CD8-positive, alpha-beta memory T cell (primary cell): ENCODE results near the gene MIB2. TPM values are rescaled to one million over a fixed set of nuclear protein-coding genes. Genes with fewer than 3 reads are reported as not detected.
A peak's percentile ranks its signal among the peaks of the same experiment; 100 is the strongest.

ENCODE experiments used
- CTCF ChIA-PET: fragments of 350-600 bp; sonication (Branson Sonifier 250); formaldehyde crosslinking; loops from one replicate; lab custom pipeline; 2021; ENCODE audit warnings: antibody characterized with exemption; lab: Charles Lee
- POLR2A ChIA-PET: fragments of 350-600 bp; sonication (Branson Sonifier 250); formaldehyde crosslinking; loops from one replicate; lab custom pipeline; 2021; ENCODE audit warnings: antibody characterized with exemption; lab: Charles Lee
- DNase-seq, 5 donors: peaks; one replicate each; pipeline versions ENCODE4 v3.0.0 to v3.0.0-alpha.2; 2020 to 2022; ENCODE audit warnings: mixed read lengths in 1 of 5
- H3K27ac ChIP-seq: one replicate; pipeline ENCODE4 v1.7.0; 2013; ENCODE audit warnings: low read depth, mild to moderate bottlenecking, low read length, moderate library complexity
- H3K27me3 ChIP-seq: 2 replicates; pipeline ENCODE4 v1.7.0; 2013; ENCODE audit warnings: low read length, mild to moderate bottlenecking; ENCODE audit not compliant: insufficient read depth, poor library complexity, severe bottlenecking
- H3K36me3 ChIP-seq: 2 replicates; pipeline ENCODE4 v1.7.0; 2013; ENCODE audit warnings: mild to moderate bottlenecking, low read length, moderate library complexity; ENCODE audit not compliant: insufficient read depth
- H3K4me1 ChIP-seq: 2 replicates; pipeline ENCODE4 v1.7.0; 2013; ENCODE audit warnings: mild to moderate bottlenecking, low read length, moderate library complexity; ENCODE audit not compliant: insufficient read depth
- H3K4me3 ChIP-seq: 2 replicates; pipeline ENCODE4 v1.7.0; 2013; ENCODE audit warnings: mild to moderate bottlenecking, low read length
- H3K9me3 ChIP-seq: 2 replicates; pipeline ENCODE4 v1.7.0; 2013; ENCODE audit warnings: mild to moderate bottlenecking, low read length
- H3K27ac Mint-ChIP-seq, 8 donors: one replicate each; pipeline ENCODE4 v1.8.0; 2020 to 2021; ENCODE audit warnings: mixed read lengths in 8 of 8, mild to moderate bottlenecking in 6 of 8, inconsistent platforms in 3 of 8, moderate library complexity in 3 of 8
- H3K27me3 Mint-ChIP-seq, 2 donors: one replicate each; pipeline ENCODE4 v1.8.0; 2020 to 2021; ENCODE audit warnings: mixed read lengths in 2 of 2, mild to moderate bottlenecking in 1 of 2, moderate library complexity in 1 of 2
- H3K36me3 Mint-ChIP-seq, 3 donors: one replicate each; pipeline ENCODE4 v1.8.0; 2020 to 2021; ENCODE audit warnings: mixed read lengths in 3 of 3, inconsistent platforms in 1 of 3, mild to moderate bottlenecking in 1 of 3
- H3K4me1 Mint-ChIP-seq, 3 donors: one replicate each; pipeline ENCODE4 v1.8.0; 2020 to 2021; ENCODE audit warnings: mixed read lengths in 3 of 3, inconsistent platforms in 1 of 3, mild to moderate bottlenecking in 1 of 3
- H3K4me3 Mint-ChIP-seq, 7 donors: one replicate each; pipeline ENCODE4 v1.8.0; 2020 to 2021; ENCODE audit warnings: mixed read lengths in 7 of 7, mild to moderate bottlenecking in 6 of 7, moderate library complexity in 4 of 7, inconsistent platforms in 2 of 7
- H3K9me3 Mint-ChIP-seq, 5 donors: one replicate each; pipeline ENCODE4 v1.8.0; 2020 to 2022; ENCODE audit warnings: mixed read lengths in 5 of 5, mild to moderate bottlenecking in 3 of 5, moderate library complexity in 2 of 5, inconsistent platforms in 1 of 5
- polyA plus RNA-seq: library from polyadenylated mRNA; unstranded; fragments of 300-500 nt; fragmentation: Illumina TruSeq; gene quantifications from one replicate; pipeline ENCODE4 v1.2.3, GENCODE V29; 2021
- total RNA-seq, 2 experiments: library from RNA; stranded (reverse); gene quantifications; one replicate each; pipeline ENCODE4 v1.2.3, GENCODE V29; 2021

The MIB2 gene
- total and polyA plus RNA-seq, 3 experiments from 2014 or later, result 40.4 to 46.6 (median 45.7) TPM

- CTCF ChIA-PET, result no interaction called here
- Mint-ChIP-seq H3K4me1 (peaks cover 0 to 6% (median 0%) of the 10 kb centered on the region in 3 donors), H3K36me3 (no peaks in the 10 kb centered on the region), H3K4me3 (peak overlapping the region in 6 of 7 donors; percentile 19 to 70 (median 51)), H3K9me3 (no peaks in the 10 kb centered on the region), H3K27ac (no peak overlapping the region), H3K27me3 (peaks cover 0 to 9% of the 10 kb centered on the region in 2 donors)
- DNase-seq, result no peak
- POLR2A ChIA-PET, result no interaction called here
- H3K4me3 ChIP-seq, result no peak overlapping the region
- no peaks in the 10 kb centered on the region for H3K27me3 ChIP-seq
- H3K4me1 ChIP-seq, result peaks cover 6% of the 10 kb centered on the region
- H3K36me3 ChIP-seq, result no peaks in the 10 kb centered on the region
- H3K9me3 ChIP-seq, result no peaks in the 10 kb centered on the region
- no peak overlapping the region for H3K27ac ChIP-seq
Observed at GRCh38 chr1:1600861-1601563, 14.3 kb upstream of the MIB2 start.

GRCh38 chr1:1601564-1602303 is 13.6 kb upstream of the MIB2 start:
- H3K27ac Mint-ChIP-seq, result no peak overlapping the region
- Histone ChIP-seq H3K27ac (no peak overlapping the region), H3K9me3 (no peaks in the 10 kb centered on the region), H3K4me1 (peaks cover 9% of the 10 kb centered on the region), H3K27me3 (no peaks in the 10 kb centered on the region), H3K4me3 (no peak overlapping the region), H3K36me3 (no peaks in the 10 kb centered on the region)
- H3K4me3 Mint-ChIP-seq, result peak overlapping the region in 2 of 7 donors; percentile 28 to 46
- CTCF ChIA-PET, result no interaction called here
- peaks cover 0 to 9% of the 10 kb centered on the region in 2 donors for H3K27me3 Mint-ChIP-seq
- POLR2A ChIA-PET, result interaction anchor here (1.3 kb wide), 1 partner anchor 13 kb away, joined by 5 read pairs; no protein-coding TSS in a partner anchor
- peaks cover 0 to 8% (median 2%) of the 10 kb centered on the region in 3 donors for H3K4me1 Mint-ChIP-seq
- H3K9me3 Mint-ChIP-seq, result no peaks in the 10 kb centered on the region
- DNase-seq, result no peak
- no peaks in the 10 kb centered on the region for H3K36me3 Mint-ChIP-seq

DNA sequence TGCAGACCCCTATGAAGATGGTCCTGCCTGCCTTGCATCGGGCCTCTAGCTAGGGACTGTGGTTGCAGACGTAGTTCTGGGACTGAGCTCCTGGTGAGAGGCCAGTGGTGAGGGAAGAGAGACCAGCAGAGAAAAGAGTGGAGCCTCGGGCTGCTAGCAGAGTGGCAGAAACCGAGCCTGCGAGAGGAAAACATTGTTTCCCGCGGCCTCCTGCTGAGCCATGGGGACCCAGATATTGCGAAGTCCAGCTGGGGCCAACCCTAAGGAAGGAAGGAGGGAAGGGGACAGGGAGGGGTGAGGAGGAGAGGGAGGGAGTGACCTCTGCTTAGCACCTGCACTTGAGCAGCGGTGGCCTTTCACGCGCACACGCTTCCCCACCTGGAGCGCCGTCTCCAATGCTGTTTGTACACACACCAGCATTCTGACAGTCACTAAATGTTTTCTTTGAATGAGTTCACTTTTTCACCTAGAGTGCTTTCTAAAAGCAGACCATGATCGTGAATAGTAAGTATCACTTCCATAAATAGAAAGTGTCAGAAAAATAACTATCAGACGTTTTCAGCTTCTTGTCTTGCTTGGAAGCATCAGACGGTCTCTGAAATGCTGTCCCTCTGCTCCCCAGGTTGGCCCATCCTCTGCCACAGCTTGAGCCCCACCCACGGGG is 12.9 kb upstream of the MIB2 start:
- Histone ChIP-seq H3K4me3 (no peak overlapping the region), H3K27ac (no peak overlapping the region), H3K27me3 (no peaks in the 10 kb centered on the region), H3K36me3 (no peaks in the 10 kb centered on the region), H3K4me1 (peaks cover 14% of the 10 kb centered on the region), H3K9me3 (no peaks in the 10 kb centered on the region)
- H3K4me3 Mint-ChIP-seq, result peak overlapping the region in 3 of 7 donors; percentile 32 to 57 (median 33)
- H3K27ac Mint-ChIP-seq, result peak overlapping the region in 2 of 8 donors; percentile 31 to 54
- no peaks in the 10 kb centered on the region for H3K9me3 Mint-ChIP-seq
- ChIA-PET POLR2A (interaction anchor here (1.3 kb wide), 1 partner anchor 12 kb away, joined by 5 read pairs; no protein-coding TSS in a partner anchor), CTCF (no interaction called here)
- H3K4me1 Mint-ChIP-seq, result peaks cover 3 to 14% (median 8%) of the 10 kb centered on the region in 3 donors
- no peak for DNase-seq
- no peaks in the 10 kb centered on the region for H3K36me3 Mint-ChIP-seq
- peaks cover 0 to 9% of the 10 kb centered on the region in 2 donors for H3K27me3 Mint-ChIP-seq

DNA sequence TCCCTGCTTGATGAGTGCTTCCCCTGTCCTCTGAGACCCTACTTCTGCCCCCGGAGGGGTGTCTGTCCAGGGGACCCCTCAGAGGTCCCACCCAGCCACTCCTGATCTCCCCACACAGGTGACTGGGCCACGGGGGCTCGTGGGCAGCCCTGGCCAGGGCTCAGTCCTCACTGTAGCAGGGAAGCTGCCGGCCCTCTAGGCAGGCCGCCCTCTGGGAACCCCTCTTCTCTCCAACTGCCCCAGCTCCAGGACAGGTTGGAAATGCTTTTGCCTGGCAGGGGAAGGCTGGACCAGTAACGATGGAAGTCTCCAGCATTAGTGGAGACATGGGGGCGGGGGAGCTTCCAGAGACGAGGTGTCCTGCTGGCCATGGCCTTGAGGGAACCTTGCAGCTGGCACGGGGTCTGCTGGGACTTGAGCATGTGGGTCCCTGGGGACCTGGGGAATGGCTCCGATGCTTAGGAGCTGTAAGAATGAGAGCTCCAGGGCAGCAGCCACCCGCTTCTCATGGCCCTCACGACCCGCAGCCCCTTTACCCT is 12.3 kb upstream of the MIB2 start:
- POLR2A ChIA-PET, result no interaction called here
- Histone ChIP-seq H3K27me3 (no peaks in the 10 kb centered on the region), H3K4me1 (peaks cover 17% of the 10 kb centered on the region), H3K4me3 (no peak overlapping the region), H3K36me3 (no peaks in the 10 kb centered on the region), H3K27ac (no peak overlapping the region), H3K9me3 (no peaks in the 10 kb centered on the region)
- H3K27me3 Mint-ChIP-seq, result peaks cover 0 to 5% of the 10 kb centered on the region in 2 donors
- H3K4me1 Mint-ChIP-seq, result peaks cover 3 to 18% (median 8%) of the 10 kb centered on the region in 3 donors
- no peak for DNase-seq
- H3K9me3 Mint-ChIP-seq, result no peaks in the 10 kb centered on the region
- H3K4me3 Mint-ChIP-seq, result peak overlapping the region in 1 of 7 donors; percentile 57
- H3K36me3 Mint-ChIP-seq, result no peaks in the 10 kb centered on the region
- H3K27ac Mint-ChIP-seq, result peak overlapping the region in 2 of 8 donors; percentile 31 to 54
- CTCF ChIA-PET, result no interaction called here

- peaks cover 0 to 2% of the 10 kb centered on the region in 2 donors for H3K27me3 Mint-ChIP-seq
- H3K9me3 Mint-ChIP-seq, result no peaks in the 10 kb centered on the region
- Histone ChIP-seq H3K4me1 (peaks cover 17% of the 10 kb centered on the region), H3K4me3 (no peak overlapping the region), H3K9me3 (no peaks in the 10 kb centered on the region), H3K27ac (no peak overlapping the region), H3K36me3 (no peaks in the 10 kb centered on the region), H3K27me3 (no peaks in the 10 kb centered on the region)
- no peak for DNase-seq
- H3K4me3 Mint-ChIP-seq, result no peak overlapping the region
- H3K4me1 Mint-ChIP-seq, result peaks cover 3 to 15% (median 8%) of the 10 kb centered on the region in 3 donors
- peak overlapping the region in 2 of 8 donors; percentile 17 to 38 for H3K27ac Mint-ChIP-seq
- CTCF ChIA-PET, result no interaction called here
- POLR2A ChIA-PET, result interaction anchor here (0.7 kb wide), 1 partner anchor 64 kb away, joined by 3 read pairs; no protein-coding TSS in a partner anchor
- no peaks in the 10 kb centered on the region for H3K36me3 Mint-ChIP-seq
Observed at GRCh38 chr1:1603671-1604373, 11.5 kb upstream of the MIB2 start.

- Mint-ChIP-seq H3K36me3 (no peaks in the 10 kb centered on the region), H3K27ac (peak overlapping the region in 2 of 8 donors; percentile 17 to 38), H3K4me3 (no peak overlapping the region), H3K27me3 (no peaks in the 10 kb centered on the region), H3K9me3 (no peaks in the 10 kb centered on the region), H3K4me1 (peaks cover 3 to 11% (median 8%) of the 10 kb centered on the region in 3 donors)
- H3K4me3 ChIP-seq, result no peak overlapping the region
- no peaks in the 10 kb centered on the region for H3K36me3 ChIP-seq
- ChIA-PET POLR2A (no interaction called here), CTCF (no interaction called here)
- no peak for DNase-seq
- no peaks in the 10 kb centered on the region for H3K27me3 ChIP-seq
- no peaks in the 10 kb centered on the region for H3K9me3 ChIP-seq
- no peak overlapping the region for H3K27ac ChIP-seq
- H3K4me1 ChIP-seq, result peaks cover 17% of the 10 kb centered on the region
Observed at GRCh38 chr1:1604374-1605033, 10.8 kb upstream of the MIB2 start.

- ChIA-PET CTCF (no interaction called here), POLR2A (no interaction called here)
- Mint-ChIP-seq H3K4me3 (no peak overlapping the region), H3K4me1 (peaks cover 3 to 11% (median 8%) of the 10 kb centered on the region in 3 donors), H3K9me3 (no peaks in the 10 kb centered on the region), H3K36me3 (no peaks in the 10 kb centered on the region), H3K27ac (no peak overlapping the region), H3K27me3 (no peaks in the 10 kb centered on the region)
- Histone ChIP-seq H3K4me3 (no peak overlapping the region), H3K4me1 (peaks cover 17% of the 10 kb centered on the region), H3K27ac (no peak overlapping the region), H3K27me3 (no peaks in the 10 kb centered on the region), H3K36me3 (no peaks in the 10 kb centered on the region), H3K9me3 (no peaks in the 10 kb centered on the region)
- DNase-seq, result no peak
Observed at GRCh38 chr1:1605034-1605591, 10.2 kb upstream of the MIB2 start.
